ENCODE data around the gene BEX3. TPM values are rescaled to one million over a fixed set of nuclear protein-coding genes. Genes with fewer than 3 reads are reported as not detected.

Gene BEX3
- total RNA-seq, 4 donors from 2014 or later: 284 to 491 (median 355) TPM

DNA sequence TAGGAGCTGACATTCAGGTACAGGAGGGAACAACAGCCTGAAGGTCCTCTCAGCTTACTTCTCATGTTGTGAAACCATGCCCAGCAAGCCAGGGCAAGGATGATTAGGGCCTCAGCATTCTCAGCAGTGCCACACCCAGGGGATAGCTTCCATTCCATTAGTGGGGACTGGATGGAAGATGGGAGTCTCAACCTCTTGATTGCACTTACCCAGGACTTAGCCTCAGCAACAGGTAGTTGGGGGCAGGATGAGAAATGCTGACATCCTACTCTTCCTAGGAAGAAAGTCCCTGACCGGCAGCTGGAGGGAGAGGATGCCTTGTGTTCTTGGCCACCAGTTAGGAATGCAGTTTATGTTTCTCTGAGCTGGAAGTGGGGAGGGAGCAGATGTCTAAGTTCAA, 8.8 kb upstream of the BEX3 start:
- TF ChIP-seq POLR2A (IDR thresholded peaks at IDR 0.05): no peak
- TF ChIP-seq, protein P1, sequence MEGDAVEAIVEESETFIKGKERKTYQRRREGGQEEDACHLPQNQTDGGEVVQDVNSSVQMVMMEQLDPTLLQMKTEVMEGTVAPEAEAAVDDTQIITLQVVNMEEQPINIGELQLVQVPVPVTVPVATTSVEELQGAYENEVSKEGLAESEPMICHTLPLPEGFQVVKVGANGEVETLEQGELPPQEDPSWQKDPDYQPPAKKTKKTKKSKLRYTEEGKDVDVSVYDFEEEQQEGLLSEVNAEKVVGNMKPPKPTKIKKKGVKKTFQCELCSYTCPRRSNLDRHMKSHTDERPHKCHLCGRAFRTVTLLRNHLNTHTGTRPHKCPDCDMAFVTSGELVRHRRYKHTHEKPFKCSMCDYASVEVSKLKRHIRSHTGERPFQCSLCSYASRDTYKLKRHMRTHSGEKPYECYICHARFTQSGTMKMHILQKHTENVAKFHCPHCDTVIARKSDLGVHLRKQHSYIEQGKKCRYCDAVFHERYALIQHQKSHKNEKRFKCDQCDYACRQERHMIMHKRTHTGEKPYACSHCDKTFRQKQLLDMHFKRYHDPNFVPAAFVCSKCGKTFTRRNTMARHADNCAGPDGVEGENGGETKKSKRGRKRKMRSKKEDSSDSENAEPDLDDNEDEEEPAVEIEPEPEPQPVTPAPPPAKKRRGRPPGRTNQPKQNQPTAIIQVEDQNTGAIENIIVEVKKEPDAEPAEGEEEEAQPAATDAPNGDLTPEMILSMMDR (IDR thresholded peaks at IDR 0.05): no peak
- no peaks in the 10 kb centered on the region for H3K9me3 ChIP-seq
- no peaks in the 10 kb centered on the region for H3K36me3 ChIP-seq
- H3K4me3 ChIP-seq (replicated peaks in 1 of 3): no peak overlapping the region
- peaks cover 0 to 7% of the 10 kb centered on the region in 2 donors for H3K4me1 ChIP-seq
- no peaks in the 10 kb centered on the region for H3K27me3 ChIP-seq
- intact Hi-C loops (cut with DNase I): no loop called here
- DNase-seq: no peak
- no peak overlapping the region for H3K27ac ChIP-seq
- WGBS, 2 donors: no CpG with 5 or more reads among the region's 1 CpG

DNA sequence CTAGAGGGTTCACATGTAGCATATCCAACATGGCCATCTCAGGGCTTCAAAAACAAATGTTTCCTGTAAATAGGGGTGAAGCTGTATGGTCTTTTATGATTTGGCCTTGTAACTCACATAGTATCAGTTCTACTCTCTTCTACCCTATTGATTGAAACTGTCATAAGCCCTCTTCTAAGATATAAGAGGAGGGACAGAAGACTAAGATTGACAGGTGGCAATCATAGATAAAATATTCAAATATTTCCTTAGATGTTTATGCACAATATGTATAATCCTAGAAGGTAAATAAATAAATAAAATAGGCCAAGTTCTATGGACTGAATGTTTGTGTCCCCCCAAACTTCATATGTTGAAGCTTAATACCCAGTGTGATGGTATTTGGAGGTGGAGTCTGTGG, 6.9 kb upstream of the BEX3 start:
- Histone ChIP-seq H3K9me3 (no peaks in the 10 kb centered on the region), H3K27me3 (no peaks in the 10 kb centered on the region), H3K4me1 (no peaks in the 10 kb centered on the region), H3K27ac (no peak overlapping the region), H3K4me3 (replicated peaks in 1 of 3) (no peak overlapping the region), H3K36me3 (no peaks in the 10 kb centered on the region)
- intact Hi-C loops (cut with DNase I): no loop called here
- TF ChIP-seq POLR2A (IDR thresholded peaks at IDR 0.05): no peak
- TF ChIP-seq, protein P1 (IDR thresholded peaks at IDR 0.05): no peak
- DNase-seq: no peak

DNA sequence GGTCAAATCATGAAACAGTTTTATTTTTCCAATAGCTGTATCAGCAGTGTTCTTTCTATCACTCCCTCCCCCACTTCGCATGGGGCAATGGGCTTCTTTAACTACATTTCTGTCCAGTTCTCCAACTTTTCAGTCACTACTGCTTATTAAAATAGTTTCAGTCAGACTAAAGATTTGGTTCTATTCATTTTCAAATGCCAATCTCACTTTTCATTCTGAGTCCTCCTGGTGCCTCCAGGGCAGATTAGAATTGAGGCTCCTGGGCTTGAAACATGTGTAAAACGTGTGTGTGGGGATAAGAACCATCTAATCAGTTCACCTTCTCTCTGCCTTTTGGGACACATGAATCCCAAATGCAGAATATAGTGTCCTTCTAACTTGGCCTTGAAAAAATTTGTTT, 3.5 kb upstream of the BEX3 start:
- 81 to 88% methylated on average over 2 of the region's 2 CpGs for WGBS, 2 donors

DNA sequence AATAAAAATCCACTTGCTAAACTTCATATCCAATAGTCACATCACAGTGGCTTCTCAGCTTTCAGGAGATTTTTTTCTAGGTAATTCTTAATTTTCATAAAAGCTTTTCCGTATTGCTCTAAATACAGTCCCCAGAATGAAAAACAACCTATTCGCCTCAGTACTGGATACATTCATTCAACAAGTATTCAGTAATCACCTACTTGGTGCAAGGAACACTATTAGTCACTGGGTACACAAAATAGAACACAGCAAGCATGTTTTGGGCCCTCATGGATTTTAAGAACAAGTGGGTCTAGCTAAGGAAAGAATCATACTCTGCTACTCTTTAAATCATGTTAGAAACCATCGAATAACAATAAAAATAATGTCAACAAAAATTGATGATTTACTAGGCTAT, 2.8 kb upstream of the BEX3 start:
- Histone ChIP-seq H3K27ac (no peak overlapping the region), H3K4me1 (no peaks in the 10 kb centered on the region), H3K36me3 (no peaks in the 10 kb centered on the region), H3K27me3 (no peaks in the 10 kb centered on the region), H3K4me3 (replicated peaks in 1 of 3) (no peak overlapping the region), H3K9me3 (no peaks in the 10 kb centered on the region)
- intact Hi-C loops (cut with DNase I): no loop called here
- no peak for TF ChIP-seq POLR2A (IDR thresholded peaks at IDR 0.05)
- TF ChIP-seq, protein P1 (IDR thresholded peaks at IDR 0.05): no peak
- 90 to 98% methylated on average over 3 of the region's 3 CpGs for WGBS, 2 donors
- DNase-seq: no peak

More for the DNA sequence above, 3.5 kb upstream of the BEX3 start:
- no peak for DNase-seq
- intact Hi-C loops (cut with DNase I): no loop called here
- TF ChIP-seq, protein P1 (IDR thresholded peaks at IDR 0.05): no peak
- no peak for TF ChIP-seq POLR2A (IDR thresholded peaks at IDR 0.05)
- H3K27ac ChIP-seq: no peak overlapping the region
- H3K4me1 ChIP-seq: no peaks in the 10 kb centered on the region
- no peaks in the 10 kb centered on the region for H3K27me3 ChIP-seq
- no peaks in the 10 kb centered on the region for H3K36me3 ChIP-seq
- no peak overlapping the region for H3K4me3 ChIP-seq (replicated peaks in 1 of 3)
- H3K9me3 ChIP-seq: no peaks in the 10 kb centered on the region

DNA sequence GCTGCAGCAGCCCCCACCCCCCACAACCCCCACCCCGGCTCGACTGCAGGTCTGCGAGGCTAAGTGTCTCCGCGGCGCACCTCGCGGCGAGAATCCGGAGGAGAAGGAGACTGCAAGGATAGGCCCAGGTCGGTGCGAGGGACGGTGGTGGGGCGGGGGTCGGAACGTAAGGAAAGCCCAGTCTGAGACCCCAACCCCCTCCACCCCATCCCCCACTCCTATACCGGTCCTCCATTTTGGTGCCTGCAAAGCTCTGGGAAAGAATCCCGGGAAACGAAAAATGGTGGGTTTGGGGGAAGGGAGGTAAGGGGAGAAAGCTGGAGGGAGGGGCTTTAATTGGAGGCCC, 614 bp downstream of the BEX3 start:
- intact Hi-C loops (cut with DNase I): no loop called here
- Histone ChIP-seq H3K27me3 (no peaks in the 10 kb centered on the region), H3K27ac (peak overlapping the region; percentile 87 to 96 (median 93)), H3K4me1 (no peaks in the 10 kb centered on the region), H3K36me3 (no peaks in the 10 kb centered on the region), H3K9me3 (no peaks in the 10 kb centered on the region), H3K4me3 (replicated peaks in 1 of 3) (peak overlapping the region in 2 of 3 donors; percentile 37 to 55)
- TF ChIP-seq, protein P1 (IDR thresholded peaks at IDR 0.05): no peak
- no peak for TF ChIP-seq POLR2A (IDR thresholded peaks at IDR 0.05)
- 0% methylated on average over 4 to 5 of the region's 19 CpGs for WGBS, 2 donors
- peak in 1 of 2 donors; percentile 22 for DNase-seq
